GM12875 (cell line): ENCODE data around the gene HIP1.
"Not testable (repeated sequence)": the region's sequence is repeated elsewhere in the genome, so short reads cannot be mapped to it uniquely, and the experiment has no call there.

Experiments used
- H3K4me3 ChIP-seq: one replicate; pipeline ENCODE4 v1.5.1; 2011; ENCODE audit warnings: low read depth, low read length, control low read depth
- CTCF ChIP-seq: IDR thresholded peaks from 2 replicates; pipeline ENCODE4 v1.5.1; 2011; ENCODE audit warnings: low read depth, mild to moderate bottlenecking, control low read depth, inconsistent platforms, low read length, moderate library complexity, borderline replicate concordance; ENCODE audit not compliant: insufficient read depth

The HIP1 gene

GRCh38 chr7:75738604-75738974 is at the start of gene HIP1:
Gene HIP1 (minus strand): TSS chr7:75738941. CDS start chr7:75738920, 21 bp downstream.
- peak within 1 kb of the TSS; percentile 93 for H3K4me3 ChIP-seq
- no peak for TF ChIP-seq CTCF

- not testable (repeated sequence) for H3K4me3 ChIP-seq
Measured at GRCh38 chr7:75788154-75788847, 49.6 kb upstream of the HIP1 start.

GRCh38 chr7:75783058-75783457 is 44.3 kb upstream of the HIP1 start:
- not testable (repeated sequence) for H3K4me3 ChIP-seq

GRCh38 chr7:75780647-75781273 is 42.0 kb upstream of the HIP1 start:
- not testable (repeated sequence) for H3K4me3 ChIP-seq

GRCh38 chr7:75779516-75779915 is 40.8 kb upstream of the HIP1 start:
- not testable (repeated sequence) for H3K4me3 ChIP-seq

- H3K4me3 ChIP-seq: not testable (repeated sequence)
Measured at GRCh38 chr7:75779035-75779434, 40.3 kb upstream of the HIP1 start.

- TF ChIP-seq CTCF: no peak
- H3K4me3 ChIP-seq: no peak overlapping the region
Measured at GRCh38 chr7:75776295-75776971, 37.7 kb upstream of the HIP1 start.

GRCh38 chr7:75773958-75774357 is 35.2 kb upstream of the HIP1 start:
- H3K4me3 ChIP-seq: not testable (repeated sequence)

- TF ChIP-seq CTCF: no peak
- H3K4me3 ChIP-seq: no peak within 1 kb of the TSS
Measured at GRCh38 chr7:75772081-75773077, 33.6 kb upstream of the HIP1 start, which contains the start of gene CCL26. Gene CCL26 (minus strand): TSS chr7:75772211. CDS start chr7:75772176, 35 bp downstream.

- TF ChIP-seq CTCF: no peak
- no peak overlapping the region for H3K4me3 ChIP-seq
Measured at GRCh38 chr7:75771224-75771623, 32.5 kb upstream of the HIP1 start.
